ENCODE measurements around the gene ADAMTS16.

Gene ADAMTS16

DNA sequence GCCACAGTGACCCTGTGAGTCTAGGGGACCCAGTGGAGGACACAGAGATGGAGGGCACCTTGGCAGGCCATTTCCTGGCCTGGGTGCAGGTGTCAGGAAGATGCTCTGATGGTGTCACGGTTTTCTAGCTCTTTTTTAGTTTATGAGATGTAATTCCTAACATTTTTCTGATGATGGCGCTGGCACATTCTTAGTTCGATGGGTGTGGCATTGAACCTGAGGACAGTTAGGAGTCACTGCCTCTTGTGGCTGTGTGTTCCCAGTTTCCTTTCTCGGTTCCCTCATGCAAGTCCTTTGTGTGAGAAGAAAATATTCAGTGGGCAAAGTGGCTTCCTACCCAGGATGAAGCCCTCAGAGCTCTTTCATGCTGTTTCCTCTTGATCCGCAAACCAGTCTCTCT is 152.9 kb downstream of the ADAMTS16 start:
- no peak for DNase-seq

DNA sequence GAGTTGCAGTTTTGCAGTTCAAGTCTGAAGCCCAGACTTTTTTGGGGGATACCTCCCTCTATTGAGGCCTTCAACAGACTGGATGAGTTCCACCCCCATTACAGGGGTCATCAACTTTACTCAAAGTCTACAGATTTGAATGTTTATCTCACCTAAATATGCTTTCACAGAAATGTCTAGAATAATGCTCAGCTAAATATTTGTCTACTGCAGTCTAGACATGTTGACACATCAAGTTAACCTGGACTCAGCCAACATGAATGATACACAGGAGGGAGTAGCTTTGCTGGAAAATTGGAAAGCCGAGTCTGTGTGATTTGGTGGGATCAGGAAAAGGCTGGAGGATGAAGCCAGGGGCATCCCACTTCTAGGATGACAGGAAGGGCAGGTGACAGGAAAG is 154.3 kb downstream of the ADAMTS16 start:
- no peak for DNase-seq

DNA sequence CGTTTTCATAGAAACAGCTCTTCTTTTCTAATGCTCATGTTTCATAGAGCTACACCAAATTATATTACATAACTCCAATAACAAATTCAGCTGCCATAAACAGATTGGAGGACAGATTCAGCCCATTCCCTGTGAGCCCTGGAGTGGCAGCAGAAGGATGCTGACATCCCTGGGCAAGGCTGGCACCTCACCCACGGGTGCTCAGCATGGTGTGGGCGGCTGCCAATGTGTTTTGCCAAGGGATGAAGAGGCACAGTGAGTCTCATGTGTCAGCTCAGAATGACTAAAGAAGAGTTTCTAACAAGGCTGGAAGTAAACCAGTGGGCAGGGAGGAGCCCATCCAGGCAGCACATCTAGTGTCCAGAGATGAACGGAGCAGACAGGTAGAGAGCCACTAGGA is 155.2 kb downstream of the ADAMTS16 start:
- DNase-seq = no peak

DNA sequence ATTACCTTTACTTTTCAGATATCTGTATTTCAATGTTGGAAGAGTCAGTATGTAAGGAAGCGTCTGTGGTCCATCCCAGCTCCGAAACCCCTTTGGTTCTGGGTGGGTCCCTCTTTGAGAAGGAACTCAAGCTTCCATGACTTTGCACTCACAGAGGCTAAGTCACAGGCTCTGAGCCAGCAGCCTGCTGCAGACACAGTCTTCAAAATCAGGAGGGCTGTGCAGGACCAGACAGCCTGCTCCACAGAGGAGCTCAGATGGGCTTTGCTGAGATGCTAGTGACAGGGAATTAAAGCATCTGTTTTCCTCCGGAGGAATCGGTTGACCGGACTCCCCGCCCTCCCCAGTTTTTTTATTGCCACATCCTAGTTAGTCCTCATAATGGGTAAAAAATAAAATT is 155.9 kb downstream of the ADAMTS16 start:
- no peak for DNase-seq

DNA sequence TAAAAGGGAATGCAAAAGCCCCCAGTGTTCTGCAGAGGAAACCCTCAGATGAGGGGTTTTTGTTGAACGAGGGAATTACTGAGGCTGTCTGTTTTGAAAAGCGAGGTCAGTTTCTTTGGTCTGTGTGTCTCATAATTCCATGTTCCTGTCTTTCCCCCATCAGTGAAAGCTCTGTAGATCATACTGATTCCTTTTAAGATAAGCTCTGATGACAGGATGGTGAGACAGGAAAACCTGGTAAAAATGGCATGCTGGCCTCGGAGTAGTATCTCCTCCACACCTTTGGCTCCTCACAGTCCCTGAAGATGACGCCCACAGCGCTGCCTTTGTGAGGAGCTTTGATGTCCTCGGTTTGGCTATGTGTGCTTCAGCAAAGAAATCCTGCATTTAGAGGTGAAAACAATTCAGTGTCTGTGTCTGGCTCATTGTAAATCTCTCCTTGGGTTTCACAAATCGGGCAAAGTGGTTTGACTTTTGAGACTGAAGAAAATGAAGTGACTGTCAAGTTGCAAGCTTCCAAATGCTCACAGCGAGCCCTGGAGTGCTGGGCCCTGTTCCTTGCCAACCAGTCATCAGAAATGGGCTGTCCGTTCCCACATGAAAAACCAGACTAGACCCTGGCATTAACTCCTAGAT is 157.4 kb downstream of the ADAMTS16 start:
- DNase-seq = no peak

DNA sequence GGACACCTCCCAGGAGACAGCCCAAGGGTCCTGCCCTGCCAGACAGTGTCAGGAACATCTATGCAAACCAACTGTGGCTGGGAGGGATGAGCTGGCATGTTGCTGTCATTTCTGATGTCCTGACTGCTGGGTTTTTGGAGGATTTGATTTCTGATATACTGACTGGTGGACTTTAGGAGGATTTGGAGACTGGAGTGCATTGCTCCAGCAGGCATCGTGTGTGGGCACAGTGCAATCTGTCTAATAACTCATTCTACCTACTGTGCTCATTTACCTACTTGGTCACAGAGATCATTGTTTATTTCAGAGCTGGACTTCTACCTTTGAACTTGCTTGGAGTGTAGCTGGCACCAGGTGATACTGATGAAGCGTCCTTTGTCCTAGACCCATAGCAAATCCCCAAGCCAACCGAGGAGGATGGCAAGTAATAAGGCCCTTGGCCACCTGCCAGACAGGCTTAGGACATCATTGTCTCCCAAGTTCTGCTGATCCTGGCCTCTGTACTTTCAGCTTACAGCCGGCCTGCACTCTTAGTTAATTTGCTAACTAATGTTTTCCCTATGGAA is 158.0 kb downstream of the ADAMTS16 start:
- DNase-seq = no peak

DNA sequence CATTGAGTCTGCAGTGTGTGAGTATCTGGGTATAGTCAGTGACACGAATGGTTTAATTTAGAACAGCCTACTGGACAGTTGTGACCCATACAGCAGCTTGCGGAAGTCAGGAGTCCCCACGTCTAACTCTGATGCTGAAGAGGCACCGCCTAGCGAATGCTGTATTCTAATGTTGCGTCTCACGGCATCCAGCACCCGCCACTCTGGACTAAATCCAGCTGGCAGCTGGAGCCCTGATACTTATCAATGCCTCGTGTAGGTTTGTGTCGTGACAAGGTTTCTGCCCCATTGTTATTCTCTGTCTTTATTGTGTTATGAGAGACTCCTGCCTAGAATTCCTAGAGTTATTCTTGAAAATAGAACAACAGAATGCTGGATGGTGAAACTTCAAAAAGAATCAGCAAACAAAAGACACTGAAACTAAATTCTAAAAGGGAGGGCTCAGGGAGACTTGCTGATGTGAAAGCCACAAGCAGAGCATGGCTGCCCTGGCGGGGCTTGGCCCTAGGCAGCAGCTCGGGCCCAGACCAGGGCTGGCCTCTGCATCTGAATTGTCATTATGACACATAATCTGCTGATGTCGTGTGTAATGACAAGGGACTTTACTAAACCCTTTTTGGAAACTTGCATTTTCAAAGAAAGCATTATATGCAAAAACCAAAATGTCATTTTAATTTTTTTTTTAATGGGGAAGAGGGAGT is 158.9 kb downstream of the ADAMTS16 start:
- DNase-seq = no peak

DNA sequence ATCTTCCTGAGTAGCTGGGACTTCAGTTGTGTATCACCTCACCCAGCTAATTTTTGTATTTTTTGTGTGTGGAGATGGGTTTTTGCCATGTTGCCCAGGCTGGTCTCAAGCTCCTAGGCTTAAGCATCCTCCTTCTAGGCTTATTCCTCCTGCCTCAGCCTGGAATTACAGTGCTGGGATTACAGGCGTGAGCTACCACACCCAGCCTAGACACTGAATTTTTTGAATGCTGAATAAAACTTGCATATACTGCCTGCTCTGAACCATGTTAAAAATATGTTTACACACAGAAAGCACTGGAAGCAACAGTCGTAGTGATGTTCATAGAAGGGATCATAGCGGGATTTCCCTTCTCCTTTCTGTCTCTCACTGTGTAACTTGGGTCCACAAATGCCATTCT is 161.0 kb downstream of the ADAMTS16 start:
- DNase-seq = no peak

DNA sequence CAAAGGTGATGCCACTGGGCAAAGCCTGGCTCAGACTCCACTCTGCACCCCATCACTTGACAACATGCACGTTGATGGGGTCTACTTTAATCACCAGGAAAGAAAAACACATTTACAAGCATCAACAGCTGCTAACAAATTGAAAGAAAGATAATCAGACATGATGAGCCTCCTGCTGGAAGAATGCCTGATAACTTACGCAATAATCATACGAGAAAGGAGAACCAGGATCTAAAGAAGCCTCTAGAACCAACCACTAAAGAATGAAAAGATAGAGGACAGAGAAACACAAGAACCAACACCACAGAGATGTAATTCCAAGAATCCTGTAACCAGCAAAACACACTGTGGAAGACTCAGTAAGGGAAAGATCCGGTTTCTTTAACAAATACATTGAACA is 162.1 kb downstream of the ADAMTS16 start:
- DNase-seq = no peak

DNA sequence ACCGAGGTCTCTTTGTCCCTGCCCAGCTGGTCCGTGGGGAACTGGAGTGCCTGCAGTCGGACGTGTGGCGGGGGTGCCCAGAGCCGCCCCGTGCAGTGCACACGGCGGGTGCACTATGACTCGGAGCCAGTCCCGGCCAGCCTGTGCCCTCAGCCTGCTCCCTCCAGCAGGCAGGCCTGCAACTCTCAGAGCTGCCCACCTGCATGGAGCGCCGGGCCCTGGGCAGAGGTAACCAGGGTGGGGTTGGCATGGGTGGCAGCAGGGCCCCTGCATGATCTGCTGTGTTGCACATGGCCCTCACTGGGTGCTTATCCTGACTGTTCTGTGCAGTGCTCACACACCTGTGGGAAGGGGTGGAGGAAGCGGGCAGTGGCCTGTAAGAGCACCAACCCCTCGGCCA is 163.1 kb downstream of the ADAMTS16 start:
- DNase-seq = no peak

DNA sequence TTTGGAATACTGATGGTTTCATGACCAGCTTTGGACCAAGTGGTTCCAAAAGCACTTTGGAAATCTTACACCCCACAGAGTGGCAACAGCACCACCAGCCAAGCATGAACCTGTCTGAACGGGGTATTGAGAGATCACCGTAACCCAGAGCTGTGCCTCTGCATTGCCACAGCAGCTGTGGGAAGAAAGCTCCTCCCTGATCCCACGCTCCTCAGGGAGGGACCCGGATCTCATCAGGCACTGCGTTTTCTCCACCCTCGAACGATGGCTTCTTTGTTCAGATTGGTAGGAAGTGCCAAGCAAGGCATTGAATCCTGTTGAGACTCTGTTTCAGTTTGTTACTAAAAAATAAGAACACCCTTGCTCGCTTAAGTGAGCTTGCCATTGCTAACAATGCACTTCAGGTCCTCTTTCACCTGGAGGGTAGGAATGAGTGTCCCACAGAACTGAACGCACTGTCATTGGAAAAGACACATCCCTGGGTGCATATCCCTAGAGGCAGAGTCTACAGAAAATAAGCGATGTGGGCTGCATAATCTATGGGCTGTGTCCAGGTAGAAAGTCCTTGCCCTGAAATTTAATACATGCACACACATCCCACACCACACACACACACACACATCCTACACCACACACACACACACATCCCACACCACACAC is 164.4 kb downstream of the ADAMTS16 start:
- DNase-seq = no peak

DNA sequence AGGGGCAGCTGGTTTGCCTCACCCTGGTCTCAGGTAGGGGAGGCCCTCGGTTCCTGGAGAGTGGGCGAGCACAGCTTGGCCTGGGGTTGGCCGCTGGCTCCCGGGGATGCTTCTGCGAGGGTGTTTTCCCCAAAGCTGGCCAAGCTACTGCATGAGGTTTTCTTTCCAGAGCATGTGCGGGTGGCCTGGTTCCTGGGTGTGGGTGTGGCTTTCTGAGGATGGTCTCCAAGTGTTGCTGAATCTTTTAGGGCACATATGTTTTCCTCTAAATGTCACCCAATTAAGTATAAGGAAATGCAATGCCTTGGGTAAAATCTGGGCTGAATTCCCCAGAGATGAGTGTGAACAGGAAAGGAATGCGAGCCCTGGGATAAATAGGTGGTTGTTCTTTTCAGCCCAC is 166.6 kb downstream of the ADAMTS16 start:
- no peak for DNase-seq

DNA sequence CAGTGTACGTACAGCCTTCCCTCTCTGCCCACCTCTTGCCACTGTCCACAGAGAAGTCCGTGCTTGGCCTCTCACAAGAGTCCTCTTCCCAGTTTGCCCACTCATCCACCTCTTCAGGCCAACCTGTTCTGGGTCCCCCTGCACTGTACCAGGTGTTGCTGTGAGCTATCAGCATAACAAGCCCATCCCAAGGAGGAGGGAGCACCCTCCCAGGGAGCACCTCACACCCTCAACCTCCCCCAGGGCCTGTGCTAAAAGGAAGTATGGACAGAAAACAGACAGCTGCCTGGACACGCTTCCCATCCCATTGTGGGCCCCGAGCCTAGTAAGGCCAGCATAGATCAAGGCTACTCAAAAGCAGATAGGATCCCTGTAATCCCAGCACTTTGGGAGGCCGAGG is 168.2 kb downstream of the ADAMTS16 start:
- no peak for DNase-seq

DNA sequence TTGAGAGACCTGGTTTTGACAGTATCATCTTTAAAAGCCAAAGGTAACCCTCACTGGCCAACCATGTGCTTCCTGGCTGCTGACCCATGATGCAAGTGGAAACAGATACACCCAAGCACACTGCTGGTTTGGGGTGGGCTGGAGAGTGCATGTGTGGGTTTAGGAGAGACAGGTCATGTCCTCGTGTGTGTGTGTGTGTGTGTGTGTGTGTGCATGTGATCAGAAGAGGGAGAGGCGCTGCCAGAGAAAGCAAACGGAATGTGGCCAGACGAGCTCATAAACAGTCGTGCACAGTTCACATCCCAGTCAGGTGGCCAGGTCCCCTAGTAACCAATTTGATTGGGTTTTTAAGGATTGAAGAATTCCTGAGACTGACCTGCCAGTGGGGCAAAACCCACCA is 169.5 kb downstream of the ADAMTS16 start:
- DNase-seq = no peak

DNA sequence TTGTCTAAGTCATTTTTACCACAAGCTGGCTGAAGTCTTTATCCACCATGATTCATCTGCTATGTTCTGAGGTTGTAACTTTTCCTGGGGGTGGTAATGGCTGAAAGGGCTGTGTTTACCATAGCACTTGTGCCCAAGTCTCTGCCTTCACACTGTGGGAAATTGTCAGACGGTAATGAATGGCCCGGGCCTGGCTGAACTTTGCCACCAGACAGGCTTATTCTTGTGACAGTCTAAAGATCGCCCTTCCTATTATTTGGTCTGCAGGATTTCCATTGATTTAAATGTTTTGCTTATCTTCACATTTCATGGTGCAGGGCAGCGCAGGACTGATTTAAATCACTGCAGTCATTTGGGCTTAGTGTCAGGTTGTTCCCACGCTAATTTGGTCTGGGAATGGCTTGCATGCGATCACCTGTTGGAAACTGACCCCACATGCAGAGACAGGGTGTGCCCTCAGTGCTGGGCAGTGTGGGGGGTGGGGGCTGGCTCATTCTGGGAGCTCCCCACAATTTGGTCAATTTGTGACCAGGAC is 173.0 kb downstream of the ADAMTS16 start:
- no peak for DNase-seq

DNA sequence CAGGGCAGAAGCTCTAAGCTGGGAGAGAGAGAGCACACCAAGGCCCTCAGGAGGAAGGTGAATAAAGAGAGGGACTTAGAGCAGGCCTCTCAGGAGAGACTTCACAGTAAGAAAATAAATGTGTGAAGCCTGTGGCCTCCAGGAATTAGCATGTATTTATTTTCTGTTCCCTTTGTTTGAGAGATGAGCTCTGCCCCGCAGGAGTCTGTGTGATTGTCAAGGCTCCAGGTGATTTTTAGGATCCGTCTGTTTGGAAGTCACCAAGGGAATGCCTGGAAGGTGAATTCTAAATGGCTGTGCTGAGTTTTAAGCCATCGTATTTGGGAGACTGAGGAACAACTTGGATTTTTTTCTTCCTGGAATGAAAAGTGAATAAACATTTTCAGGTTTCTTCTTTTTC is 174.0 kb downstream of the ADAMTS16 start:
- DNase-seq = no peak

DNA sequence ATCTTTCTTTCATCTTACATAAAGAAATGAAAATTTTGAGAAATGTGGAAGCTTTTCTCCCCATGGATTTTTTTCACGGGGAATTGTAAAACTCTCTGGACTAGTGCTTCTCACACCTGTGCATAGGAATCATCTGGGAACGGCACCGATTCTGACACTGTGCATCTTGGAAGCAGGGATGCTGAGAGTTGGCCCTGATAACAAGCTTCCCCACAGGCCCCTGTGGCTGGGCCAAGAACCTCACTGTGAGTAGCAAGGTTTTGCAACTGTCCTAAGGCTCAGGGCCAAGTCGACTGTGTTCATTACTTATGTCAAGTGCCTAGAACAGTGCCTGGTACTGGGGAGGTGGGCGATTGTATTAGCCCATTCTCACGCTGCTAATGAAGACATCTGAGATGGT is 174.5 kb downstream of the ADAMTS16 start:
- no peak for DNase-seq

DNA sequence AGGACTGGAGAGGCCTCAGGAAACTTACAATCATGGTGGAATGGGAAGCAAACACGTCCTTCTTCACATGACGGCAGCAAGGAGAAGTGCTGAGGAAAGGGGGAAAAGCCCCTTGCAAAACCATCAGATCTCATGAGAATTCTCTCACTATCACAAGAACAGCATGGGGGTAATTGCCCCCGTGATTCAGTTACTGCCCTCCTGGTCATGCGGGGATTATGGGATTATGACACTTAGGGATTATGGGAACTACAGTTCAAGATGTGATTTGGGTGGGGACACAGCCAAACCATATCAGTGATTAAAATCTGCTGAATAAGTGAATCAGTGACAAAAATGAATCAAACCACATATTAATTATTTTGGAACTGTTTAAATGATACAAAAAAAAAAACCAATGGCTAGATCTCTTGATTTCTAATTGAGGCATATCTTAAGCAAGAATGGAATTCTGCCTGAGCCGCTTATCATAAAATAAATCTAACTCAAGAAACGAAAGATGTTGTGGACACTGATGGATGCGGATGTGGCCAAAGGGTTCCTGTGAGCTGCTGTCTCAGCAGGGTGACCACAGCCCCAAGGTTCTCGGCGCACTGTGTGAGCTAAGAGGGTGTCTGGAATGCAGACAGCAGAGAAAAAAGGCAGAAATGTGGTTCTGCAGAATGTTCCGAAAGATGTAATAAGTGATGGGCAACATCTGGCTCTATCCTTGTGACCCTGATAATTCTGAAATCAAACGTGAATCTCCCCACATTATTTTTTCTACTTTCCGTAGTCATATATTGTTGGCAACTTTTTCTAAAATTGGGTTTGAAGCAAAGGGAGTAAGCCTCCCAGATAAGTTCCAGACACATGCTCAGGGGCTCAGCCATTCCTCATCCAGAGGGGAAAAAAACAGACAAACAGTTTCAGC is 175.2 kb downstream of the ADAMTS16 start:
- DNase-seq = no peak

DNA sequence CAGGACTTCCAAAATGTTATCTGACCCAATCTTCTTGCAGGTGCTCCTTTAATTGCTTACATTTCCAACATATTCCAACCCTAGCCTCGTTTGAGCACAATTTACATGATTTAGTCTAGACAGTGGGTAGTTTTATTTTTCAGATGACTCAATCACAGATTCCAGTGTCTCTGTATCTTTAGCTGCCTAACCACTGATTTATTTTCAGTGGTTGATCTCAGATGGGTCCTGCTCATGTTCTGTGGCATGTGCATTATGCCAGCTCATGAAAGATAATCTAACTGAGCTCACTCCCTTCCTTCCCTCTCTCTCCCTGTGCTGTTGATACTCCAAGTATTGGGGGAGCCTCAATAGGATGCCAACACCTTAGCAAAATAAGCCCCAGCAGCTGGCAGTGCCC is 176.2 kb downstream of the ADAMTS16 start:
- no peak for DNase-seq

DNA sequence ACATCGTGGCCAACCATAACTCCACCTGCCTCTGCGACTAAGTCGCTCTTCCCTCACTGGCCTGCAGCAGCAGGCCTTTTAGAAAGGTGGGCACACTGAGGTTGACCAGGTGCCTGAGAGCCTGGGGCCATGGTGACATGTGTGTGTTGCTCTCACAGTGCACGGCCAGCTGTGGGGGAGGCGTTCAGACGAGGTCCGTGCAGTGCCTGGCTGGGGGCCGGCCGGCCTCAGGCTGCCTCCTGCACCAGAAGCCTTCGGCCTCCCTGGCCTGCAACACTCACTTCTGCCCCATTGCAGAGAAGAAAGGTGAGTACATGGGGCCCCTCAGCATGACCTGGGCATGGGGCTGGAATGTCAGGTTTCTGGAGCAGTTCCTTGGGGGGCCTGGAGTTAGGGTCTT is 177.8 kb downstream of the ADAMTS16 start:
- no peak for DNase-seq

DNA sequence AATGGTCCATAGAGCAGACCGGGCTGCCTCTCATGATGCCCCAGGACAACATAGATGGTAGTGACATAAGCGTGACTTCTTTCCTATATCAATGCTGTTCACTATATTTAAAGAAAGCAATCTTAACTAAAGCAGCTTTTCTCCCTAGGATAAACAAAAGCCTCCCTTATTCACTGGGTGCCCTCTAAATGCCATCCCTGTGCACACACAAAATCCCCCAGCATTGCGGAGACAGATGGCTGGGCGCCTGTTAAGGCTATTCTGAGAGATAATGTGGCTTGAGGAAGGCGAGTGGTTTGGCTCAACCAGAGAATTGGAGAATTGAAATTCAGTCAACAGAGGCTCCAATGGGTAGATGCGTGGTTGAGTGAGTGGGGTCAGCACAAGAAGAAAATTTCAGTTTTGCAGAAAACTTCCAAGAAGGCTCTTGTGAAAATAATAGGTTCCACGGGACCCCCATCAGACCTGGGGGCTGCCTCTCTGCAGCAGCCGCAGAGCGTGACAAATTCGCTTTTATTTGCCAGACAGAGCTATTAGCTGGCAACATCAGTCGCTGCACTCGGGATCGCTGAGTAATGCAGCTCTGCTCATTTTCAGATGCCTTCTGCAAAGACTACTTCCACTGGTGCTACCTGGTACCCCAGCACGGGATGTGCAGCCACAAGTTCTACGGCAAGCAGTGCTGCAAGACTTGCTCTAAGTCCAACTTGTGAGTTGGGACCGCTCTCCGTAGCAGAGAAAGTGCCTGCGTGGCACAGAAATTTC is 178.5 kb downstream of the ADAMTS16 start:
- DNase-seq = no peak

Data from activated CD8-positive, alpha-beta memory T cell treated with anti-CD3 and anti-CD28 coated beads, Interleukin-2, amount 50 U/mL, for 48 hours (primary cell).